H9 (cell line): ENCODE results near the gene KCTD6. TPM values are rescaled to one million over a fixed set of nuclear protein-coding genes. Genes with fewer than 3 reads are reported as not detected.
A peak's percentile ranks its signal among the peaks of the same experiment; 100 is the strongest.

Source experiments
- DNase-seq: peaks from one replicate; pipeline ENCODE4 v3.0.0-alpha.2; 2017
- H2AFZ ChIP-seq: one replicate; pipeline ENCODE4 v1.6.1; 2013; ENCODE audit warnings: mild to moderate bottlenecking, low read length, control low read depth, moderate library complexity
- H2AK5ac ChIP-seq: 2 replicates; pipeline ENCODE4 v1.6.1; 2013; ENCODE audit warnings: low read length, control low read depth, mixed read lengths; ENCODE audit not compliant: insufficient read length
- H2BK120ac ChIP-seq: one replicate; pipeline ENCODE4 v1.6.1; 2013; ENCODE audit warnings: low read depth, mild to moderate bottlenecking, low read length, control low read depth, inconsistent platforms; ENCODE audit not compliant: poor library complexity, severe bottlenecking
- H2BK12ac ChIP-seq: 2 replicates; pipeline ENCODE4 v1.6.1; 2013; ENCODE audit warnings: low read length, control low read depth, mixed read lengths, low read depth; ENCODE audit not compliant: insufficient read length
- H2BK15ac ChIP-seq: 2 replicates; pipeline ENCODE4 v1.6.1; 2013; ENCODE audit warnings: low read depth, low read length, control low read depth
- H2BK20ac ChIP-seq: one replicate; pipeline ENCODE4 v1.6.1; 2013; ENCODE audit warnings: low read depth, mild to moderate bottlenecking, low read length, control low read depth, inconsistent platforms; ENCODE audit not compliant: poor library complexity, severe bottlenecking
- H2BK5ac ChIP-seq: 2 replicates; pipeline ENCODE4 v1.6.1; 2013; ENCODE audit warnings: low read length, control low read depth, mixed read lengths; ENCODE audit not compliant: insufficient read length
- H3K14ac ChIP-seq: 2 replicates; pipeline ENCODE4 v1.6.1; 2013; ENCODE audit warnings: low read length, control low read depth; ENCODE audit not compliant: insufficient read depth
- H3K18ac ChIP-seq: 2 replicates; pipeline ENCODE4 v1.6.1; 2013; ENCODE audit warnings: low read depth, mild to moderate bottlenecking, mixed read lengths, low read length, control low read depth; ENCODE audit not compliant: insufficient read length
- H3K23ac ChIP-seq: 2 replicates; pipeline ENCODE4 v1.6.1; 2013; ENCODE audit warnings: low read length, control low read depth, mixed read lengths, low read depth; ENCODE audit not compliant: insufficient read length
- H3K23me2 ChIP-seq: 2 replicates; pipeline ENCODE4 v1.6.1; 2013; ENCODE audit warnings: low read depth, mild to moderate bottlenecking, mixed read lengths, low read length, control low read depth; ENCODE audit not compliant: insufficient read length, poor library complexity, severe bottlenecking
- H3K27ac ChIP-seq: 2 replicates; pipeline ENCODE4 v1.5.1; 2013; ENCODE audit warnings: low read length, control low read depth, mixed read lengths, low read depth; ENCODE audit not compliant: insufficient read length
- H3K27me3 ChIP-seq: 2 replicates; pipeline ENCODE4 v1.6.1; 2013; ENCODE audit warnings: low read length, control low read depth, inconsistent platforms; ENCODE audit not compliant: insufficient read depth
- H3K4ac ChIP-seq: 2 replicates; pipeline ENCODE4 v1.6.1; 2013; ENCODE audit warnings: low read depth, mild to moderate bottlenecking, control low read depth, inconsistent platforms, low read length, moderate library complexity
- H3K4me1 ChIP-seq: 2 replicates; pipeline ENCODE4 v1.6.1; 2013; ENCODE audit warnings: low read length, control low read depth, inconsistent platforms; ENCODE audit not compliant: insufficient read depth
- H3K4me2 ChIP-seq: 2 replicates; pipeline ENCODE4 v1.6.1; 2013; ENCODE audit warnings: low read length, control low read depth, mixed read lengths; ENCODE audit not compliant: insufficient read length, insufficient read depth
- H3K56ac ChIP-seq: 2 replicates; pipeline ENCODE4 v1.6.1; 2013; ENCODE audit warnings: low read depth, mild to moderate bottlenecking, mixed read lengths, low read length, control low read depth; ENCODE audit not compliant: insufficient read length
- H3K79me1 ChIP-seq: 2 replicates; pipeline ENCODE4 v1.6.1; 2013; ENCODE audit warnings: low read depth, mild to moderate bottlenecking, moderate library complexity, low read length, control low read depth, inconsistent platforms; ENCODE audit not compliant: insufficient read depth, poor library complexity, severe bottlenecking
- H3K79me2 ChIP-seq: 2 replicates; pipeline ENCODE4 v1.6.1; 2013; ENCODE audit warnings: low read length, control low read depth, inconsistent platforms; ENCODE audit not compliant: insufficient read depth
- H3K9ac ChIP-seq: 2 replicates; pipeline ENCODE4 v1.6.1; 2013; ENCODE audit warnings: low read length, control low read depth, mixed read lengths; ENCODE audit not compliant: insufficient read length; ENCODE audit errors: extremely low read depth
- H3K9me3 ChIP-seq: one replicate; pipeline ENCODE4 v1.6.1; 2013; ENCODE audit warnings: low read depth, low read length, inconsistent platforms; ENCODE audit not compliant: control insufficient read depth
- H3T11ph ChIP-seq: one replicate; pipeline ENCODE4 v1.6.1; 2013; ENCODE audit warnings: mild to moderate bottlenecking, low read length, control low read depth, inconsistent platforms
- H4K20me1 ChIP-seq: one replicate; pipeline ENCODE4 v1.6.1; 2013; ENCODE audit not compliant: control insufficient read depth, insufficient read length, insufficient read depth
- H4K5ac ChIP-seq: 2 replicates; pipeline ENCODE4 v1.6.1; 2013; ENCODE audit warnings: low read depth, mild to moderate bottlenecking, mixed read lengths, low read length, control low read depth; ENCODE audit not compliant: insufficient read length
- H4K8ac ChIP-seq: replicated peaks from 2 replicates; pipeline ENCODE4 v1.6.1; 2013; ENCODE audit warnings: low read length, control low read depth, mixed read lengths, low read depth; ENCODE audit not compliant: insufficient read length
- H4K91ac ChIP-seq: 2 replicates; pipeline ENCODE4 v1.6.1; 2013; ENCODE audit warnings: low read depth, mild to moderate bottlenecking, moderate library complexity, mixed read lengths, low read length, control low read depth; ENCODE audit not compliant: insufficient read length
- H3K27ac Mint-ChIP-seq, 3 experiments: 2 replicates in 2 of 3; 3 replicates in 1 of 3; pipeline ENCODE4 v1.8.0; 2020 to 2021; ENCODE audit warnings: mixed read lengths in 3 of 3, mild to moderate bottlenecking in 1 of 3, moderate library complexity in 1 of 3
- H3K27me3 Mint-ChIP-seq: 2 replicates; pipeline ENCODE4 v1.8.0; 2021; ENCODE audit warnings: low read depth, mild to moderate bottlenecking, moderate library complexity, mixed read lengths
- H3K36me3 Mint-ChIP-seq, 3 experiments: 2 replicates in 2 of 3; 3 replicates in 1 of 3; pipeline ENCODE4 v1.8.0; 2020 to 2021; ENCODE audit warnings: low read depth in 3 of 3, mixed read lengths in 3 of 3; ENCODE audit not compliant: insufficient read depth in 1 of 3
- H3K4me1 Mint-ChIP-seq, 2 experiments: 2 replicates each; pipeline ENCODE4 v1.8.0; 2020; ENCODE audit warnings: mixed read lengths in 2 of 2
- H3K4me3 Mint-ChIP-seq, 2 experiments: 2 replicates in 1 of 2; 3 replicates in 1 of 2; pipeline ENCODE4 v1.8.0; 2020 to 2021; ENCODE audit warnings: mild to moderate bottlenecking in 2 of 2, mixed read lengths in 2 of 2, moderate library complexity in 1 of 2
- H3K9me3 Mint-ChIP-seq, 2 experiments: 2 replicates in 1 of 2; 3 replicates in 1 of 2; pipeline ENCODE4 v1.8.0; 2020; ENCODE audit warnings: mild to moderate bottlenecking in 2 of 2, mixed read lengths in 2 of 2, moderate library complexity in 1 of 2
- WGBS: extraction: QIAGEN DNeasy Blood & Tissue Kit; methylation state at CpG from one replicate; pipeline ENCODE4 v1.1.7; 2013; ENCODE audit warnings: missing lambda C conversion rate, low lambda C conversion rate, mixed read lengths; ENCODE audit not compliant: insufficient read length; ENCODE audit errors: extremely low coverage; 5-methylcytosine and 5-hydroxymethylcytosine counted together
- total RNA-seq: library from RNA; stranded (reverse); gene quantifications from 2 replicates; pipeline ENCODE4 v1.2.1, GENCODE V29; 2021
- TF ChIP-seq, protein P1 (sequence below): fragments of 200-600 bp; sonication (generic); conservative IDR thresholded peaks from 3 replicates; pipeline ENCODE4 v1.8.0; 2021; ENCODE audit warnings: antibody characterized with exemption, mild to moderate bottlenecking

Gene KCTD6
- total RNA-seq, 1 experiment from 2014 or later = 14.2 TPM

DNA sequence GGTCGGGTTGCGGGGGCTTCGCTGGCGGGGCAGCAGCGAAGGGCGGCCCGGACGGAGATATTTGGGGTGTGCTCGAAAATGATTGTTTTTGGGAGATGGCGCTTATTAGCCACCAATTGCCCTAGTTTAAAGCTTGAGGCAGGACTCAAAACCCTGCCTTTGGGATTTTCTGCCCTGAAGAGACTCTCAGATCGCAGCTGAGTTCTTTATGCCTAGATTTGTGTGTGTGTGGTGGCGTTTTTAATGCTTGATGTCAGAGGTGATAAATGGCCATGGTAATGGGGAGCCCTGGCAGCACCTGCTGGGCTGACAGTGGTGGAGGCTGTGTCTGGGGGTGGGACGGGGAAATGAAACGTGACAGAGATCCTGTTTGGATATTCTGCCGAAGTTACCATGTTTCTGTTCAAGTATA lies 604 bp downstream of the KCTD6 start:
- no peak overlapping the region for H3K27ac ChIP-seq
- H3K4me1 Mint-ChIP-seq = peaks cover 55 to 61% of the 10 kb centered on the region in 2 experiments

More for the DNA sequence above, 604 bp downstream of the KCTD6 start:
- Mint-ChIP-seq H3K27ac (peak overlapping the region; percentile 37 to 94 (median 58); a peak in 5 of 7 replicates), H3K27me3 (peaks cover 18% of the 10 kb centered on the region), H3K36me3 (0 out of 7 replicates have a peak, but pooled peaks cover 0 to 2% (median 0%) of the 10 kb centered on the region in 3 experiments), H3K4me3 (peak overlapping the region; percentile 85 to 97), H3K9me3 (no peaks in the 10 kb centered on the region)
- H3K56ac ChIP-seq = no peak overlapping the region
- H4K8ac ChIP-seq = no peak overlapping the region
- H4K20me1 ChIP-seq = no peaks in the 10 kb centered on the region
- H3T11ph ChIP-seq = no peak overlapping the region
- H2AK5ac ChIP-seq = no peak overlapping the region
- no peak overlapping the region for H3K18ac ChIP-seq
- peak overlapping the region; percentile 52 for H3K9ac ChIP-seq
- H2BK20ac ChIP-seq = no peak overlapping the region
- no peak overlapping the region for H2AFZ ChIP-seq
- no peak overlapping the region for H4K5ac ChIP-seq
- H3K79me2 ChIP-seq = peaks cover 7% of the 10 kb centered on the region; the same call in 1 of the 2 replicates
- H3K4ac ChIP-seq = no peak overlapping the region
- no peak overlapping the region for H2BK12ac ChIP-seq
- no peak overlapping the region for H2BK5ac ChIP-seq
- no peak overlapping the region; the same call in 1 of the 2 replicates for H2BK15ac ChIP-seq
- H3K79me1 ChIP-seq = no peaks in the 10 kb centered on the region
- TF ChIP-seq, protein P1, sequence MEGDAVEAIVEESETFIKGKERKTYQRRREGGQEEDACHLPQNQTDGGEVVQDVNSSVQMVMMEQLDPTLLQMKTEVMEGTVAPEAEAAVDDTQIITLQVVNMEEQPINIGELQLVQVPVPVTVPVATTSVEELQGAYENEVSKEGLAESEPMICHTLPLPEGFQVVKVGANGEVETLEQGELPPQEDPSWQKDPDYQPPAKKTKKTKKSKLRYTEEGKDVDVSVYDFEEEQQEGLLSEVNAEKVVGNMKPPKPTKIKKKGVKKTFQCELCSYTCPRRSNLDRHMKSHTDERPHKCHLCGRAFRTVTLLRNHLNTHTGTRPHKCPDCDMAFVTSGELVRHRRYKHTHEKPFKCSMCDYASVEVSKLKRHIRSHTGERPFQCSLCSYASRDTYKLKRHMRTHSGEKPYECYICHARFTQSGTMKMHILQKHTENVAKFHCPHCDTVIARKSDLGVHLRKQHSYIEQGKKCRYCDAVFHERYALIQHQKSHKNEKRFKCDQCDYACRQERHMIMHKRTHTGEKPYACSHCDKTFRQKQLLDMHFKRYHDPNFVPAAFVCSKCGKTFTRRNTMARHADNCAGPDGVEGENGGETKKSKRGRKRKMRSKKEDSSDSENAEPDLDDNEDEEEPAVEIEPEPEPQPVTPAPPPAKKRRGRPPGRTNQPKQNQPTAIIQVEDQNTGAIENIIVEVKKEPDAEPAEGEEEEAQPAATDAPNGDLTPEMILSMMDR = no peak
- peak overlapping the region; percentile 59 for H3K4me2 ChIP-seq
- no peak for DNase-seq
- H3K27me3 ChIP-seq = no peaks in the 10 kb centered on the region
- WGBS = no CpG with 5 or more reads among the region's 15 CpGs
- no peak overlapping the region for H2BK120ac ChIP-seq
- H3K4me1 ChIP-seq = peaks cover 10% of the 10 kb centered on the region
- H3K23me2 ChIP-seq = peaks cover 8% of the 10 kb centered on the region
- H3K14ac ChIP-seq = no peak overlapping the region
- H3K23ac ChIP-seq = no peak overlapping the region
- H3K9me3 ChIP-seq = no peaks in the 10 kb centered on the region
- H4K91ac ChIP-seq = no peak overlapping the region
